H1 (cell line): ENCODE measurements around the gene MAPRE2.

ENCODE experiments used
- CTCF ChIP-seq, 3 experiments: IDR thresholded peaks; 1 replicate in 2 of 3; 2 replicates in 1 of 3; pipeline versions ENCODE4 v1.5.1 to v1.6.1; 2011; ENCODE audit warnings: low read length in 3 of 3, mild to moderate bottlenecking in 3 of 3, inconsistent platforms in 2 of 3, low read depth in 1 of 3, moderate library complexity in 1 of 3; ENCODE audit not compliant: insufficient read depth in 1 of 3; ENCODE audit errors: control extremely low read depth in 1 of 3
- EZH2 ChIP-seq: fragments of 200-600 bp; sonication (generic); IDR thresholded peaks from 2 replicates; pipeline ENCODE4 v1.7.1; 2012; ENCODE audit warnings: low read depth, mild to moderate bottlenecking, moderate library complexity, low read length, inconsistent platforms; ENCODE audit not compliant: severe bottlenecking
- POLR2A ChIP-seq, 2 experiments: IDR thresholded peaks; 1 replicate in 1 of 2; 2 replicates in 1 of 2; pipeline ENCODE4 v1.6.1; 2011; ENCODE audit warnings: low read depth in 2 of 2, low read length in 2 of 2, mild to moderate bottlenecking in 2 of 2; ENCODE audit errors: control extremely low read depth in 1 of 2
- RAD21 ChIP-seq, 2 experiments: IDR thresholded peaks in 1 of 2; conservative IDR thresholded peaks in 1 of 2; 2 replicates each; pipeline ENCODE4 v1.6.1; 2011; ENCODE audit warnings: low read depth in 2 of 2, low read length in 2 of 2, improper control_type of control experiment in 1 of 2, inconsistent platforms in 1 of 2, mild to moderate bottlenecking in 1 of 2, moderate library complexity in 1 of 2
- RBBP5 ChIP-seq: IDR thresholded peaks from 2 replicates; pipeline ENCODE4 v1.7.1; 2012; ENCODE audit warnings: low read depth, mild to moderate bottlenecking, inconsistent platforms, low read length, moderate library complexity, borderline replicate concordance

DNA sequence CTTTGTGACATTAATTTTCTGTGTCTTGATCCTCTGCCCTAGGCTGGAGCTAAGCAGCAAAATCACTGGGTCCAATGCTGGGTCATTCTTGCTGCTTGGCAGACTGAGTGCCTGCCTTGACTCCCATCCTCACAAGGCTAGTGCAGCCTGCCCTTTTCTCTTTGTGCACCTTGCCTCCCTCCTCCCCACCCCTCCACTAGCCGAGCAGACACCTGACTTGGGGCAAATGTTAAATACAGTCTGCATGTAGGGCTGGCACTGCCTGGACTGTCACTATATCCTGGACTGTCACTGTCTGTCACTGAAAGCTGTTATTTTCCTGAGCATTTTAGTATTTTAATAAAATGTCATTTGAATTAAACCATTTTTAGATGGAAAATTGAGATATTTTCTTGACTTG, 33.4 kb downstream of the MAPRE2 start:
- TF ChIP-seq RAD21 (IDR thresholded peaks at IDR 0.05 in 1 of 2, conservative IDR thresholded peaks at IDR 0.05 in 1 of 2; ENCODE audit: low read depth in 2 of 2, low read length in 2 of 2) (no peak), POLR2A (IDR thresholded peaks at IDR 0.05; ENCODE audit: control extremely low read depth in 1 of 2, low read depth in 2 of 2, low read length in 2 of 2) (no peak), CTCF (IDR thresholded peaks at IDR 0.05; ENCODE audit: control extremely low read depth in 1 of 3, insufficient read depth in 1 of 3, low read depth in 1 of 3, low read length in 3 of 3) (no peak), RBBP5 (no peak), EZH2 (no peak)
